Mammary epithelial cell (primary cell): ENCODE data around the gene COL5A1.

ENCODE experiments used
- EZH2 ChIP-seq: IDR thresholded peaks from 2 replicates; pipeline ENCODE4 v1.6.1; 2012; ENCODE audit warnings: low read length, inconsistent platforms, borderline replicate concordance
- TF ChIP-seq, protein P1 (sequence below), 2 donors: IDR thresholded peaks in 1 of 2; conservative IDR thresholded peaks in 1 of 2; 2 replicates each; pipeline ENCODE4 v1.5.1; 2011 to 2012; ENCODE audit warnings: inconsistent platforms in 2 of 2, low read length in 2 of 2, mild to moderate bottlenecking in 2 of 2, control low read depth in 1 of 2, low read depth in 1 of 2; ENCODE audit not compliant: insufficient read depth in 1 of 2; ENCODE audit errors: extremely low read depth in 1 of 2

GRCh38 chr9:134662143-134662876 lies 20.7 kb downstream of the COL5A1 start:
- TF ChIP-seq, protein P1, sequence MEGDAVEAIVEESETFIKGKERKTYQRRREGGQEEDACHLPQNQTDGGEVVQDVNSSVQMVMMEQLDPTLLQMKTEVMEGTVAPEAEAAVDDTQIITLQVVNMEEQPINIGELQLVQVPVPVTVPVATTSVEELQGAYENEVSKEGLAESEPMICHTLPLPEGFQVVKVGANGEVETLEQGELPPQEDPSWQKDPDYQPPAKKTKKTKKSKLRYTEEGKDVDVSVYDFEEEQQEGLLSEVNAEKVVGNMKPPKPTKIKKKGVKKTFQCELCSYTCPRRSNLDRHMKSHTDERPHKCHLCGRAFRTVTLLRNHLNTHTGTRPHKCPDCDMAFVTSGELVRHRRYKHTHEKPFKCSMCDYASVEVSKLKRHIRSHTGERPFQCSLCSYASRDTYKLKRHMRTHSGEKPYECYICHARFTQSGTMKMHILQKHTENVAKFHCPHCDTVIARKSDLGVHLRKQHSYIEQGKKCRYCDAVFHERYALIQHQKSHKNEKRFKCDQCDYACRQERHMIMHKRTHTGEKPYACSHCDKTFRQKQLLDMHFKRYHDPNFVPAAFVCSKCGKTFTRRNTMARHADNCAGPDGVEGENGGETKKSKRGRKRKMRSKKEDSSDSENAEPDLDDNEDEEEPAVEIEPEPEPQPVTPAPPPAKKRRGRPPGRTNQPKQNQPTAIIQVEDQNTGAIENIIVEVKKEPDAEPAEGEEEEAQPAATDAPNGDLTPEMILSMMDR (conservative IDR thresholded peaks at IDR 0.05 in 1 of 2, IDR thresholded peaks at IDR 0.05 in 1 of 2; ENCODE audit: extremely low read depth in 1 of 2, insufficient read depth in 1 of 2, low read depth in 1 of 2, low read length in 2 of 2) = no peak
- no peak for TF ChIP-seq EZH2
